Left lung (tissue), 10 donors: Measurements from ENCODE around the gene PRKCA. TPM values are rescaled to one million over a fixed set of nuclear protein-coding genes. Genes with fewer than 3 reads are reported as not detected.

Experiments used
- ATAC-seq: fragments of 200-7000 bp; cut with Tn5 transposase; one replicate; pipeline ENCODE4 v1.9.1; 2020; ENCODE audit warnings: moderate library complexity
- DNase-seq, 4 donors: peaks; one replicate each; pipeline ENCODE4 v3.0.0-alpha.2; 2013 to 2020
- H3K27ac ChIP-seq, 2 donors: fragments of 200-600 bp; sonication (generic) in 1 of 2; one replicate each; pipeline versions ENCODE4 v1.5.0 to v1.8.0; 2020 to 2021
- H3K27me3 ChIP-seq, 2 donors: fragments of 200-600 bp; sonication (generic) in 1 of 2; one replicate each; pipeline versions ENCODE4 v1.5.0 to v1.8.0; 2020 to 2021
- H3K36me3 ChIP-seq, 2 donors: fragments of 200-600 bp; sonication (generic) in 1 of 2; one replicate each; pipeline versions ENCODE4 v1.5.0 to v1.8.0; 2020 to 2021
- H3K4me1 ChIP-seq, 2 donors: fragments of 200-600 bp; one replicate each; pipeline ENCODE4 v1.8.0; 2021
- H3K4me3 ChIP-seq, 2 donors: fragments of 200-600 bp; sonication (generic) in 1 of 2; one replicate each; pipeline versions ENCODE4 v1.5.0 to v1.8.0; 2020 to 2021; ENCODE audit warnings: mild to moderate bottlenecking in 1 of 2
- H3K9me3 ChIP-seq, 2 donors: fragments of 200-600 bp; sonication (generic) in 1 of 2; one replicate each; pipeline versions ENCODE4 v1.5.0 to v1.8.0; 2020 to 2021
- intact Hi-C, 2 donors: fragments of 100-400 bp; cut with DNase I; formaldehyde crosslinking; loops; one replicate each; pipeline versions ENCODE4 v1.11.2 to v1.14.2; 2022
- polyA plus RNA-seq, 6 donors: library from polyadenylated mRNA; unstranded; fragments of 120-200 nt; gene quantifications; one replicate each; pipeline ENCODE4 v1.2.1, GENCODE V29; 2013; ENCODE audit not compliant: insufficient read length in 6 of 6
- total RNA-seq, 2 donors: library from RNA; stranded (reverse); fragmentation: NEBNext Ultra II Directional; extraction: Animal tissue kit (Norgen Biotek cat#: 25700); gene quantifications; one replicate each; pipeline ENCODE4 v1.2.1, GENCODE V29; 2021
- TF ChIP-seq, protein P1 (sequence below), 2 donors: fragments of 200-600 bp; sonication (generic) in 1 of 2; IDR thresholded peaks; one replicate each; pipeline versions ENCODE4 v1.5.0 to v1.8.0; 2021; ENCODE audit warnings: antibody characterized with exemption in 2 of 2
- donor health status: DM: no; HTN: yes; CAD: no.
- donor health status: DM: no; HTN: no; CAD: no.

PRKCA gene
- total and polyA plus RNA-seq, 8 donors: 16.4 to 30.4 (median 17.5) TPM

- ATAC-seq (no peak), DNase-seq (no peak)
- Histone ChIP-seq H3K27me3 (no peaks in the 10 kb centered on the region), H3K9me3 (peaks cover 0 to 6% of the 10 kb centered on the region in 2 donors), H3K36me3 (peaks cover 0 to 8% of the 10 kb centered on the region in 2 donors), H3K4me1 (no peaks in the 10 kb centered on the region), H3K27ac (no peak overlapping the region), H3K4me3 (no peak overlapping the region)
- intact Hi-C loops: no loop called here
- TF ChIP-seq, protein P1, sequence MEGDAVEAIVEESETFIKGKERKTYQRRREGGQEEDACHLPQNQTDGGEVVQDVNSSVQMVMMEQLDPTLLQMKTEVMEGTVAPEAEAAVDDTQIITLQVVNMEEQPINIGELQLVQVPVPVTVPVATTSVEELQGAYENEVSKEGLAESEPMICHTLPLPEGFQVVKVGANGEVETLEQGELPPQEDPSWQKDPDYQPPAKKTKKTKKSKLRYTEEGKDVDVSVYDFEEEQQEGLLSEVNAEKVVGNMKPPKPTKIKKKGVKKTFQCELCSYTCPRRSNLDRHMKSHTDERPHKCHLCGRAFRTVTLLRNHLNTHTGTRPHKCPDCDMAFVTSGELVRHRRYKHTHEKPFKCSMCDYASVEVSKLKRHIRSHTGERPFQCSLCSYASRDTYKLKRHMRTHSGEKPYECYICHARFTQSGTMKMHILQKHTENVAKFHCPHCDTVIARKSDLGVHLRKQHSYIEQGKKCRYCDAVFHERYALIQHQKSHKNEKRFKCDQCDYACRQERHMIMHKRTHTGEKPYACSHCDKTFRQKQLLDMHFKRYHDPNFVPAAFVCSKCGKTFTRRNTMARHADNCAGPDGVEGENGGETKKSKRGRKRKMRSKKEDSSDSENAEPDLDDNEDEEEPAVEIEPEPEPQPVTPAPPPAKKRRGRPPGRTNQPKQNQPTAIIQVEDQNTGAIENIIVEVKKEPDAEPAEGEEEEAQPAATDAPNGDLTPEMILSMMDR (IDR thresholded peaks at IDR 0.05): no peak
These were observed 395.9 kb downstream of the PRKCA start for GRCh38 chr17:66698270-66698669.

GRCh38 chr17:66701462-66701861, 399.0 kb downstream of the PRKCA start:
- TF ChIP-seq, protein P1 (IDR thresholded peaks at IDR 0.05): no peak
- ATAC-seq (no peak), DNase-seq (no peak)
- Histone ChIP-seq H3K36me3 (peaks cover 0 to 8% of the 10 kb centered on the region in 2 donors), H3K9me3 (peaks cover 0 to 6% of the 10 kb centered on the region in 2 donors), H3K4me3 (no peak overlapping the region), H3K27ac (no peak overlapping the region), H3K4me1 (no peaks in the 10 kb centered on the region), H3K27me3 (no peaks in the 10 kb centered on the region)
- intact Hi-C loops: loop anchor here in 1 of 2 donors (10.0 kb wide), 1 partner anchor 513 kb away; no protein-coding TSS in a partner anchor

DNA sequence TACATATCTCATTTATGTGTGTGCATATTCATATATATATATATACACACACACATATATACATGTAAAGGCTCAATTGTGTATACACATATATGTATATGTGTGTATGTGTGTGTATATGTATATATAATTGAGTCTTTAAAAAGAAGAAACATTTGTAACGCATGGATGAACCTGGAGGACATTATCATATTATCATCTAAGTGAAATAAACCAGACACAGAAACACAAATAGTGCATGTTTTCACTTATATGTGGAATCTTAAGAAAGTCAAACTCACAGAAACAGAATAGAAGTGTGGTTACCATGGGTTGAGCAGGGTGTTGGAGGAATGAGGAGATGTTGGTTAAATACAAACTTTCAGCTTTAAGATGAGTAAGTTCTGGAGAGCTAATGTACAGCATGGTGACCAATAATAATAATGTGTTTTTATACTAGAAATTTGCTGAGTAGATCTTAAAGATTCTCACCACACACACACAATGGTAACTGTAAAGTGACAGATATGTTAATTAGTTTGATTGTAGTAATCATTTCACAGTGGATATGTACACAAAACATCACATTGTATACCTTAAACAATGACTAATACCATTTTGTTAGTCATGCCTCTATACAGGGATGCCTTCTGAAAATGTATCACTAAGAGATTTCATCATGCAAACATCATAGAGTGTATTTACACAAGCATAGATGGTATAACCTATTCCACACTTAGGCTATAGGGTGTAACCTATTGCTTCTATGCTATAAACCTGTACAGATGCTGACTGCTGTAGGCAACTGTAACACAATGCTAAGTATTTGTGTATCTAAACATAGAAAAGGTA, 399.9 kb downstream of the PRKCA start:
- Histone ChIP-seq H3K36me3 (peaks cover 0 to 3% of the 10 kb centered on the region in 2 donors), H3K27me3 (no peaks in the 10 kb centered on the region), H3K27ac (no peak overlapping the region), H3K4me1 (no peaks in the 10 kb centered on the region), H3K4me3 (no peak overlapping the region), H3K9me3 (peaks cover 0 to 6% of the 10 kb centered on the region in 2 donors)
- TF ChIP-seq, protein P1 (IDR thresholded peaks at IDR 0.05): no peak
- DNase-seq: no peak
- intact Hi-C loops: loop anchor here in 1 of 2 donors (10.0 kb wide), 1 partner anchor 512 kb away; no protein-coding TSS in a partner anchor
- ATAC-seq: no peak

DNA sequence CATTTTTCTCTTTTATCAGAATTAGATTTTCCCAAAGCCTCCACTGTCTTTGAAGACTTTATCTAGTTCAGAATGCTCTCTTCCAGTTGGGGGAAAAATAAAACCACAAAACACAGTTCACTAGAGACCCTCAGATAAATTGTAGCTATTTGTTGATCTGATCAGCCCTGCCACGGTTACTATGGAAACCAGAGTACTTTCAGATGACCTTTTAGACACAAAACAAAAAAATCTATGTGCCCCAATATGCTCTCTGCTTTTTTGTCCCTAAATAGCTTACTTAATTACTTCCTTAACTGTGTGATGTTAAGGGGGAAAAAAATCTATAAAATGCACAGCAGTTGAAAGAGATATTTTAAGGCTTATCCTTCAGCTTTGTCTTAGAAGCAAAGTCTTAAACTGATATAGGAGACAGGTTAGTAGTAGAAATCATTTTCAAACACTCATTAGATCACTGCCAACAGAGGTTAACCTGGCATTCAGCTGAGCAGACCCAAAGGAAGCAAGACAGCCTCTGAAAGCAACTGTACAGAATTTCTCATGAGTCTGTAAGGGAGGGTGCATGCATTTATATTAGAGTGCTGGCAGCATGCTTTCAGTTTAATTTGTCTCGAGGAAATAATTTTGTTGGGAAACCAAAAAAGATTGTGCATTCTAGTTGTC, 402.6 kb downstream of the PRKCA start:
- H3K9me3 ChIP-seq: no peaks in the 10 kb centered on the region
- no peaks in the 10 kb centered on the region for H3K27me3 ChIP-seq
- no peak overlapping the region for H3K27ac ChIP-seq
- H3K4me1 ChIP-seq: no peaks in the 10 kb centered on the region
- TF ChIP-seq, protein P1 (IDR thresholded peaks at IDR 0.05): no peak
- intact Hi-C loops: loop anchor here in 1 of 2 donors (10.0 kb wide), 1 partner anchor 510 kb away; no protein-coding TSS in a partner anchor
- no peak overlapping the region for H3K4me3 ChIP-seq
- no peaks in the 10 kb centered on the region for H3K36me3 ChIP-seq
- DNase-seq (no peak), ATAC-seq (no peak)
